Pons (tissue), 1 donor: ENCODE data around the gene B4GALT2.
A peak's percentile ranks its signal among the peaks of the same experiment; 100 is the strongest.

ENCODE experiments used
- DNase-seq: peaks from one replicate; pipeline ENCODE4 v3.0.0-alpha.2; 2016; ENCODE audit warnings: low spot score

Gene B4GALT2

DNA sequence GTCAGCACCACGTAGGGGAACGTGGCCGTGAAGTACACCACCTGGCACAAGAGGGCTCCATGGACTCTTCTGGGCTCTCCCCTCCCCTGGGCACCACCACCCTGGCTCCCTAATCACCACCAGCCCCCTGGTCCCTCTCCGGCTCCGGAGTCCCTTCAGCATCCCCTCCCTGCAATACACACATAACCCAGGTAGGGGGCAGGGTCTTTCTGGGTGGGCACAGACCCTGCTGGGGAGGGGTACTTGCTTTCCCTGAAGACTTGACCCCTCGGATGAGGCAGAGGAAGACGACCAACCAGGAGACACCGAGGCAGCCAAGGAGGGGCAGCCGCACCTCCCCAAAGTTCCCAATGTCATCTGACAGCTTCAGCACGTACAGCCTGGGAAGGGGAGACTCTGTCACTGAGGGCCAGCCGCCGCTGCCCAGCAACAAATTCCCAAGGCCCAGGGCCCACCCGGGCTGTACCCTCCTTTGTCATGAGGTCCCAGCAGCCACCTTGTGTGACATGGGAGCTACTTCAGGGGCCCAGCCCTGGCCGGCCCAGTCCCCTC lies 23.7 kb downstream of the B4GALT2 start:
- no peak for DNase-seq

DNA sequence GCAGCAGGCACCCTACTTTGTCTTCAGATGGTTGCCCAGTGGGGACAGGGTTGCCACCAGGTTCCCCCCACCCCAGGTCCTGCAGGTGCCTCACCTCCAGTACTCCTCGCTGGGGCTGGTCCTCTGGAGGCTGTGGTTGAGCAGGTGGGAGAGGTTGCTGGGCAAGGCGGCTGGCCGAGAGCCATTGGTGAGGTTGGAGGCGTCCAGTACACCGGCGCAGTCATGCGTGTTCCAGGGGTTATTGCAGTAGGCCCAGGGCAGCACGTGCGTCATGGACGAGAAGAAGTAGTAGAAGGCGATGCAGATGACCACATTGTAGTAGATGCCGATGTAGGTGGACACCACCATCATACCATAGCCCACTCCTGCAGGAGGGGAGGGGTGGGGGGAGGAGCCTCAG lies 29.2 kb downstream of the B4GALT2 start:
- DNase-seq: no peak

GRCh38 chr1:44010935-44011471 lies 32.0 kb downstream of the B4GALT2 start:
- peak; percentile 93 for DNase-seq

GRCh38 chr1:44012404-44012803 lies 33.4 kb downstream of the B4GALT2 start:
- peak; percentile 41 for DNase-seq

- DNase-seq: peak; percentile 84
Measured at GRCh38 chr1:44012941-44013609, 34.1 kb downstream of the B4GALT2 start.

DNA sequence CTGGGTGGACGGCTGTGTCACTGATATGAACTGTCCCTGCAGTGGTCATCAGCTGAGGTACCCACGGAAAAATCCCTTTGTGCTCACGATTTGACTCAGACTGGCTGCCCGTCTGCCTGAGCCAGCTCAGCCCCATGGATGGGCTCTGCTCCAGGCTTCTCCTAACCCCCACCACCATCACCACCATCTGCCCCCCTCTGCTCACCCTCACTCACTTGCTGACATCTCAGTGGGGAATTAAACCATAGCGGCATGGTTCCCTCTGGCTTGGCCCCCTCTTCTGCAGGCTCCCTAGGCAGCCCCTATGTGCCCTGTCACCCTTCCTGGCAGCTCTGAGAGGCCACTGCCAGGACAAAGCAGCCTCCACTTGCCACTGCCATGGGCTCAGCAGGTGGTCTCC lies 34.9 kb downstream of the B4GALT2 start:
- DNase-seq: peak; percentile 36

DNA sequence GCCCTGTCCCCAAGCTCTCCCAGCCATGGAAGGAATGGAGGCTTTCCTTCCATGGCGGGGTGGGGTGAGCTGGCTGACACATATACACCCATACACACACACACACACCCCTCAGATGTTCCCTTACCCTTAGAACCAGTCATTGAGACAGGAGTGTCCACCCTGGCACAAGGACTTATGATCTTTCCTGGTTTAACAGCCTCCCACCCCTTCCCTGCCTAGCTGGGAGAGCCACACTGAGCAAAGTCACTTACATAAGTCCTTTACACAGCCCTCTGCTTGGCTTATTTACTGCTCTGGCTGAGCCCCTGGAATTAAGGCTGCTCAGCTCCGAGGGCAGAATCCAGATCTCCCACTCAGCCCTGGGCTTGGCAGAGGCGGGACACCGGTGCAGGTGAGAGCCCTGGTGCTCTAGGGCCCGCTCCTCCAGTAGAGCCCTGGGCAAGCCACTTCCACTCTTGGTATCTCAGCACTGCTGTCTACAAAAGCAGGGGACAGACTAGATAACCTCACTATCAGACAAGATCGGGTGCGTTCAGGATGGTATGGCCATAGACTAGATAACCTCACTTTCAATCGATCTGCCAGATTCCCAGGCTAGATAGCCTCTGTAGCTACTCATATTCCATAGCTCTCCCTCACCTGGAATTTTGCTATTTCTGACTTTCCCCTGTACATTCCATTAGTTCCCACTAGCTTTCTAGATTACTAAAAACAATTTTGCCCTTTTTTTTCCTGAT lies 35.5 kb downstream of the B4GALT2 start:
- peak; percentile 57 for DNase-seq

GRCh38 chr1:44015206-44015605 lies 36.2 kb downstream of the B4GALT2 start:
- DNase-seq: peak; percentile 63

DNA sequence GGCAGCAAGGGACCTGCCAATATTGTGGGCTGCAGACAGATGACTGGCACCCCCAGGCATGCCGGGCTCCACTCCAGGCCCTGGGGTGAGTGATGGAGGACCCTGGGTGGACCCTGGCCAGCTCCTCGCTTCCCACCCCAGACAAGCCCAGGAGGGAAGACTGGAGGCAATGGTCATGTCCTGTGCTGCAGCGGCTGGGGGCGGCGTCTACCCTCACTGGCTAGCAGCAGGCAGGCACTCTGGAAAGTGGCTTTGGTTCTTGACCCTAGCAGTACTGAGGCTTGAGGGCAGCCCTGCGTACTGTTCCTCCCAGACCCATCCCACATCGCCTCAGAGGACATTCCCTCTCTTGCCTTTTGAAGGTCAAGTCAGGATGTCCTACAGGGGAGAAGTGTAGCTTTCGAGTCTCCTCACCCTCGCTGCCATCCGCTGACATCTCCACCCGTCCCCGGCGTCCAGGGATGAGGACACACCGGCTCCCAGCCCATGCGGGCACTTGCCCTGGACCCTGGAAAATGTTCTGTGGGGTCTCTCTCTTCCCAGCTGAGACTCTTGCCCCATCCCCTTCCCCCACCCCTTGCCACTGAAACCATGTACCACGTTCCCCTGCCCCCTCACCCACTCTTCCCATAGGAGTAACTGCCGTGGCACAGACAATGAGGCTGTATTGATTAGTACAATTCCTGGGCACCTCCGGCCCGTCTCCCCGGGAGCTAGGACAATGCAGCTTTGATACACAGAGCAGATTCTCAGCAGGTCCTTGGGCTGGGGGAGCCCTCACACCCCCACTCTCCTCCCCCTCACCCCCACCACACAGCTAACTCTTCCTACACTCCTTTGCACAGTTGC lies 37.3 kb downstream of the B4GALT2 start:
- peak; percentile 58 for DNase-seq

GRCh38 chr1:44016890-44017400 lies 37.9 kb downstream of the B4GALT2 start:
- DNase-seq: peak; percentile 37

GRCh38 chr1:44019466-44019948 lies 40.5 kb downstream of the B4GALT2 start:
- DNase-seq: peak; percentile 47

GRCh38 chr1:44020464-44020863 lies 41.5 kb downstream of the B4GALT2 start:
- no peak for DNase-seq

DNA sequence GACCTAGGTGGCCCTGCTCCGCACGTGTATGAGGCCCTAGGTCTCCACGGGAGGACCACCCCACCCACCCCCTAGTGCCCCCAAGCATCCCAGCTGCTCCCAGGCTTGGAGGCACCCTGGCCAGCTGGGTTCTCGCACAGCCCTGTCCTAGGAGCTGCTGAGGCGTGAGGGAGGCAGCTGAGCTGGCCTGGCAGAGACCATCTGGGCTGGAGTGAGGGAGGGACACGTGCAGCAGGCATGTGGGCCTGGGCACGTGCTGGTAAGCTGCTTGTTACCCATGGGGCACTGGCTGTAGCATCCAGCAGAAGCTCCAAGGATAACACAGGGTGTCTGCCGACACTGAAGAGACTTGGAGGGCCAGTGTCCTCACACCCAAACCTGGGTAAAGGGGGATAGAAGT lies 42.1 kb downstream of the B4GALT2 start:
- no peak for DNase-seq

DNA sequence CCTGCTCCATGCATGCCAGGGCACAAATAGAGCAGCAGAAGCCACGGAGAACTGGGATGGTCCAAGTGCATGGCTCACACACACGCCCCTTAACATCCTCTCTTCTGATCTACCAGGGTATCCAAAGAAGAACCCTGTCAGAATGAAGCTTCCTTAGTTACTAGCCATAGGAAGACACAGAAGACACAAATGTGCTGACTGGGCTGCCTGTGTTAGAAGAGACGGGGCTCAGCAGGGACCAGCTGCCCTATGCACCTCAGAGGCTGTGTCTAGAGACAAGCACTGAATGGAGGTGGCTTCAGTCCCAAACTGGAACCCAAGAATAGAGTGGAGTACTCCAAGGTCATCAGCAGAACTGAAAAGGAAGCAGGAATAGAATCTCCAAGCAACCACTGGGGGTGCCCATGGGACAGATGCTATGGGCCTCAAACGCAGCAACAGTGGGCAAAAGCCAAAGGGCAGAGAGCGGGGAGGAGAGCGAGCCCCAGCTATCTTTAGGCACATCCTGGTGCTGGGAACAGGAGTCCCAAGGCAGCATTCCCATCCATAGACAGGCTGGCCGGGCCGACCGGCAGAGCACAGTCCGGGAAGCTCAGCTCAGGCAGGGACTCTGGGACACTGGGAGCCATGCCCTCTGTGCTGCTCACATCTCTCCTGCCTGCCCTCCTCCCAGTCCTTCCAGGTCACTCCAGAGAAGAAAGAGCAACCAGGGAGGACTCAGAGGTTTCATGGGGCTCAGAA lies 42.7 kb downstream of the B4GALT2 start:
- no peak for DNase-seq

DNA sequence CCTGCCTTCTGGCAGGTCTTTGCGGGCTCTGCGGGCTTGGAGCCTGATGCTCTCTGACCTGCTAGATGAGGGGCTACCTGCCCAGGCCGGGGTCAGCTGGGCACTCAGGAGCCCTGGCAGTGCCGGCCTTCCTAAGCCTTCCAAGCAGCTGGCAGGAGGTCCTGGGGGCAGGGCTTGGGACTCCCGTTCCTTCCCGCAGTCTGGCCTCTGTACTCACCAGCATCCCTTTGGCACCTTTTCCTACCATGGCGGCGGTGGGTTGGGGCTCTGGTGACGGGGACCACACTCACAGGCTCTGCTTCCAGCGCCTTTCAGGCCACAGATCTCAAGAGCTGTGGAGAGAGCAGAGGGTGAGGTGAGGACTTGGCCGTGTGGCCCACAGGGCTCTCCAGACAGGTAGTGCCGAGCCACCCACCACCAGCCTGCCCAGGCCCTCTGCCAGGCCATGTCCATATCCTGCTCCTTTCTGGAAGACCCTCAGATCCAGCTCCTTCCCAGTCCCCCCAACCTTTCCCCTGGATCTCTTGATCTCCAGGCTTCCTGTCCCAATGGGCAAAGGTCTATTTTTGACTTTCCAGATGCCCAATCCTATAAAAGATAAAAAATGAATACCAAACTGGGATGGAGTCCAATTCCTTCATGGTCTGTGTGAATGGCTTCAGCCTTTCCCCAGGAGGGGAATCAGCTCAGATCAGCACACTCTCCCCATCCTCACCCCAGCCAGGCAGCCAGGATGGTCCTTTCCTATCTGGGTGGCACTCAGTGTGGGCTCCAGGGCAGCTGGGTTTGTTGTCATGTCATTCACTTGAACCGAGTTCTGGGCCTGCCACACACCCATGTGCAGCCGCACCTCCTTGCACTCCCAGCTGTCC lies 45.3 kb downstream of the B4GALT2 start:
- no peak for DNase-seq

- no peak for DNase-seq
Measured at GRCh38 chr1:44024903-44025525, 46.0 kb downstream of the B4GALT2 start.

DNA sequence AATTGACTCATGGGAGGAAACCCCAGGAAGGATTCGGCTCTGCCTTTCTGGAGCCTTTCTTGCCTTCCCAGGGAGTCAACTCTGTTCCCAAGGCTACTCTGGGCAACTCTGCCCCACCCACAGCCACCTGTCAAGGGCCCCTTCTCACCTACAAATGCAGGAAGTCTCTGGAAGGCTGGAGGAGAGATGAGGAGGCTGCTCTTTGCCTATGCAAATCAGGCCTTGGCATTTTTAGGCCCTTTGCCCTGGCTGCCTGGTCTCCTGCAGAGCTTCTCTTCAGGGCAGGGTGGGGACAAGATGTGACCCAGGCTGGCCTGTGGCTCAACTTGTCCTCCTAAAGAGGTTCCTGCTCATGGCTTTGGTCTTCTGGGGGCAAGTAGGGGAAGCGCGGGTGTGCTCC lies 46.8 kb downstream of the B4GALT2 start:
- DNase-seq: no peak

- no peak for DNase-seq
Measured at GRCh38 chr1:44027320-44027719, 48.3 kb downstream of the B4GALT2 start.

DNA sequence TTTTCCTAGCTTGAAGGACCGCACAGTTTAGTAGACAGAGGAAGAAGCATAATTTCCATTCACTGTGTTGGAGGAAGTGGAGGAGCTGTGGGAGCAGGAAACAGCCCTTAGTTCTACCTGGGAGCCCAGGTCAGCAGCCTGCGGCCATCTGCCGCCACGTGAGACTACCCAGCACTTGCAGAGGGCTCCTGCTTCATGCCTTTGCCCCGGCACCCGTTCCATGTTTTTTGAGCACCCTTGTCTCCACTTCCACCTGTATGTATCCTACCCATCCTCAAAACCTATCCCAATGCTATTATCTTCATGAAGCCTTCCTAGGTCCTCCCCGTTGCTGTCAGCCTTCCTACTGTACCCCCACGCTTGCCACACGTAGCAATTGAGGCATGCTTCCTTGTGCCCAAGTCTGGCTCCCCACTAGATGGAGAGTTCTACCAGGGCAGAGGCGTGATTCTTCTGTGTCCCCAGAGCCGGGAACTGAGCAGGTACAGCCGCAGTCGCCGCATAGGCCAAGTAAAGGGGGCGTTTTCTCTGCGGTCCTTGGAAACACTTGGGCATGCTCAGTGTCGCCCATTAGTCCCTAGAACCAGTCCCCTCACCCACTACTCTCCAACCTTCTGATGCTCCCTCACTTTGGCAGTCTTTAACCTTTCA lies 50.4 kb downstream of the B4GALT2 start:
- DNase-seq: no peak
